Stromal cell of bone marrow (primary cell): ENCODE data around the gene SLC22A1.

ENCODE experiments used
- DNase-seq: peaks from one replicate; pipeline ENCODE4 v3.0.0-alpha.2; 2012; ENCODE audit warnings: low read depth

The SLC22A1 gene

GRCh38 chr6:160174681-160175080 is 53.1 kb downstream of the SLC22A1 start:
- DNase-seq = no peak

DNA sequence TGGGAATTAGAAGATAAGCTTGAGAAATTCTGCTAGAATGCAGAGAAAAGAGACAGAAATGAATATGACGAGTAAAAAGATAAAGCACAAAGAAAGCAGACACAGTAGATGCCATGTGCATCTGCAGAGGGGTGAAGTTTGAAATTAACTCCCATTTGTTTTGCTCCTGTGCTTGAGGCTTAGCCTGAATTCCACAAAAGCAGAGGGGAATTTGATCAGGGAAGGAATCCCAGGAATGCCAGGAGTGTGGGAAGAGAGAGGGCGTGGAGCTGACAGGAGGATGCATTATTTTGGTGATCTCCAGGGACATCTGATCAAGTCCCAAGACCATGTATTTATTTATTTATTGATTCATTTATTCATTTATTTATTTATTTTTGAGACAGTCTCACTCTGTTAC is 55.6 kb downstream of the SLC22A1 start:
- DNase-seq = no peak

DNA sequence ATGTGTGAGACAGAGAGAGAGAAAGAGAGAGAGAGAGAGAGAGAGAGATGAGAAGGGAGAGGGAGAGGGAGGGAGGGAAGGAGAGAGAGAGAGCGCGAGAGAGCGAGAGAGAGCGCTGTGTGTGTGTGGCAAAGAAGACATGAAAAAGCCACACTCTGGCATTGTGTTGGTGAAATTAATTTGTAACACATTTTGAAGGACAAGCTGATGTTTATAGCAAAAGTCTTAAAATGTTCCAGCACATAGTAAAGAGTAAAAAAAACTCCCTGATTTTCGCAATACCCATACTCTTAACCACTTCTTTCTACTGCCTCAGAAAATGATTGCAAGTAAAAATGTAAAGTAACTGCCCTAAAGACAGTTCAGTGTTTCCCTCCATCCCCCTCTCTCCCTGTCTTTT is 56.7 kb downstream of the SLC22A1 start:
- no peak for DNase-seq

- no peak for DNase-seq
Measured at GRCh38 chr6:160180706-160181105, 59.1 kb downstream of the SLC22A1 start.

DNA sequence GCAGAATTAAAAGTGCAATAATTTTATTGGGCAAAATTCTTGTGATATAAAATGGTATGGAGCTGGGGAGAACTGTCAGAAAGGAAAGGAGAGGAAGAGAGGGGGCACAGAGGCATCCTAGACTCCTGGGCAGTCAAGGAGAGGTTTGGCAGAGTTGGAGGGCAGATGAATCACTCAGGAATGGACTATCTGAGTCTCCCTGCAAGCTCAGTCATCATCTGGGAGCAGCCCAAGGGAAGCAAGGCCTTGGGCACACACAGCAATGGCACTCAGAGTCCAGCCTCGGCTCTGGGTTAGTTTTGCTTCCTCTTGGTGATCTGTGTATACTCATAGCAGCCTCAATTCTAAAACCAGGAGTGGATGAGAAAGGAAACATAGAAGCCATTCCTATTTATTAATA is 67.2 kb downstream of the SLC22A1 start:
- peak; percentile 43 for DNase-seq

GRCh38 chr6:160190081-160190480 is 68.5 kb downstream of the SLC22A1 start:
- DNase-seq = no peak

GRCh38 chr6:160190973-160191372 is 69.4 kb downstream of the SLC22A1 start:
- DNase-seq = no peak

DNA sequence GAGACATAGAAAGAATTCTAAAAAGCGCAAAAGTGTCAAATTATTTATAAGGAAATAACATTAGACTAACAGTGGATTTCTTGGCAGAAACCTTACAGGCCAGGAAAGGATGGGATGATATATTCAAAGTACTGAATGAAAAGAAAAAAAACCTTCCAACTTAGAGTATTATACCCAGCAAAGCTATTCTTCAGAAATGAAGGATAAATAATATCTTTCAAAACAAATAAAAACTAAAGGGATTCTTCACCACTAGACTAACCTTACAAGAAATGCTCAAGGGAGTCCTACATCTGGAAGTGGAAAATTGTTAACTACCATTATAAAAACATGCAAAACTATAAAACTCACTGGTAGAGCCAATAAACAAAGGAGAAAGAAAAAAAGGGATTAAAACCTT is 71.2 kb downstream of the SLC22A1 start:
- DNase-seq = no peak

DNA sequence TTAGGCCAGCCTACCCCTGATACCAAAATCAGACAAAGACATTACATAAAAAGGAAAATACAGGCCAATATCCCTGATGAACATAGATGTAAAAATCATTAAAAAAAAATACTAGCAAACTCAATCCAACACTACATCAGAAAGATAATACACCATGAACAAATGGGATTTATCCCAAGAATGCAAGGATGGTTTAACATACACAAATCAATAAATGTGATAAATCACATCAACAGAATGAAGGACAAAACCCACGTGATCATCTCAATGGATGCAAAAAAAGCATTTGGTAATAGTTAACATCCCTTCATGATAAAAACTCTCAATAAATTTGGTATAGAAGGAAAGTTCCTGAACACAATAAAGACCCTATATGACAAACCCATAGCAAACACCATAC is 73.2 kb downstream of the SLC22A1 start:
- DNase-seq = no peak

DNA sequence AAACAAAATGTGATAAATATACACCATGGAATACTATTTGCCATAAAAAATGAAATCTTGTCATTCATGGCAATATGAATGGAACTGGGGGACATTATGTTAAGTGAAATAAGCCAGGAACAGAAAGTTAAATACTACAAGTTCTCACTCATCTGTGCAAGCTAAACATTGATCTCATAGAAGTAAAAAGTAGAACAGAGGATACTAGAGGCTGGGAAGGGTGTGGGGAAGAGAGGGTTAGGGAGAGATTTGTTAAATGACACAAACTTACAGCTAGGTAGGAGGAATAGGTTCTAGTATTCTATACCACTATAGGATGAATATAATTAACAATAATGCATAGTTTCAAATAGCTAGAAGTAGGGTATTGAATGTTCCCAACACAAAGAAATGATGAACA is 76.0 kb downstream of the SLC22A1 start:
- no peak for DNase-seq

DNA sequence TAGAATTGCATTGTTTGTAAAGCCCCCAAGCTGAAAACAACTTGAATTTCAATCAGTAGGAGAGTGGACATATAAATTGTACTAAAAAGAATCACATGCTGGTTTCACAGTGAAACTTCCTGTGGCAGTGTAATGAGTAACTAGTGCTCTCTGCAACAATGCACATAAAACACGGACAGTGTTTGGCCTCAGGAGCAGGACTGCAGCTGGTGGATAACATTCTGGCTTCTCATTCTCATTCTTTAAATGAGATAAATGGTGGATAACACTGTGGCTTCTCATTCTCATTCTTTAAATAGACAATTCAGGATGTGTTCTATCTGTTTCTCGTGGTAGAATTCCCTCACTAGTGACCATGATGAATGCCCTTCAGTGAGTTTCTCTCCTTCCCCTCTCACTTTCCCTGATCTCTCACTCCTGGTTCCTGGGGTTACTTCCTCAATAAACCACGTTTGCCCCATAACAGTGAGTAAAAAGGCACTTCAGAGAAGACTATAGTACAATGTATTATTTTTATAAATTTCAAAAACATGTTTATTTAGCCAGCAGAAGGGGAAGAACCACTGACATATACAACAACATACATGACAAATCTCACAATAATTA is 77.1 kb downstream of the SLC22A1 start:
- DNase-seq = no peak

DNA sequence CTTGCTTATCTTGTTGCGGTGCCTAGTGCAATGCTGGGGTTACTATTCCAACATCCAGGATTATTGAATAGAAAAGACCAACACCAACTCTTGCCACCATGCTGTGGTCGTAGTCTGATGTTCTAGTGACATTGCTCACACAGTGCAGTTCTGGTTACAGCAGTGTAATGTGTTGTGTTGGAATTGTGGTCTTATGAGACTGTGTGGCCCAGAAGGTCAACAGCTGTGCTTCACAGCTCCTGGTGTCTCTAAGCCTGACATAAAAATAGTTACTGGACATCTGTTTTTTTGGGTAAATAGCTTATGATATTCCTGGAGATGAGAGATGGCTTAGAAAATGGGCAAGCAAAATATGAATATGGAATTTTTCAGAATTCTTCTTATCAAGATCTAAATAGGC is 79.4 kb downstream of the SLC22A1 start:
- DNase-seq = no peak

DNA sequence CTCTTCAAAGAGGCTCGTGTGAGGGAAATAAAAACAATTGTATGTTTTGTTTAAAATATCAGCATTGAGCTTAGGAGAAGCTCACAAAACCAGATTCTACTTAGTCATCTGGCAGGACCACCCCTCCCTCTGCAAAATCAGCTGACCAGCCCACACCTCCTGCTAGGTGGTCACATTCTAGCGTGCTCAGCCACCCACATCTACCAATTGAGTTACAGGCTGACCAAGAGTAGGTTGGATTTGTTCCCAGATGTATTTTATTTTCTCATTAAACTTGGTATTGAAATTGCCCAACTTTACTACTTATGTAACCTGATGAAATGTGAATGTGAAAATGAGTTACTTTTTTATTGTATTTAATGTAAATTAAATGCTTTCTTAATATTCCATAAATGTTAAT is 80.8 kb downstream of the SLC22A1 start:
- peak; percentile 39 for DNase-seq

- DNase-seq = no peak
Measured at GRCh38 chr6:160203076-160203475, 81.5 kb downstream of the SLC22A1 start.

GRCh38 chr6:160203522-160203921 is 81.9 kb downstream of the SLC22A1 start:
- no peak for DNase-seq

GRCh38 chr6:160203953-160204352 is 82.3 kb downstream of the SLC22A1 start:
- DNase-seq = no peak

DNA sequence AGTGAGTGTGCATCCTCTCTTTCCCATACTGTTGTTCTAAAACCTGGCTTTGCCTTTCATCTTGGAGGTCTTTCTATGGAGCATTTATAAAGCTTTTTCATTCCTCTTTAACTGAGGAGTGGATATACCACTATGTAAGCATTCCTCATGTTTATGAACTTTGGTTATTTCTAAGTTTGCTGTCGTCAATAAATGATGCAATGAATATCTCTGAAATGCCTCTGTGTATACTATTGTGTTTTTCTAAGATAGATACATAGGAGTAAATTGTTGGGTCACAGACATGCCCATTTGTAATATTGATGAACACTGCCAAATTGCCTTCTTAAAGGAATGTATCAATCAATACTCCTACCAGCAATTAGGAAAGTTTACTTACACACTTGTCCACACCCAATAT is 83.1 kb downstream of the SLC22A1 start:
- no peak for DNase-seq

GRCh38 chr6:160207618-160208017 is 86.0 kb downstream of the SLC22A1 start:
- no peak for DNase-seq
